ENCODE measurements around the gene ARV1. TPM values are rescaled to one million over a fixed set of nuclear protein-coding genes. Genes with fewer than 3 reads are reported as not detected.

ARV1 gene
- total RNA-seq, 1 experiment from 2014 or later = 25.9 TPM

GRCh38 chr1:230964896-230965295, 14.0 kb upstream of the ARV1 start:
- in situ Hi-C loops (cut with HindIII; ENCODE audit: low pct_unique_long_range_greater_than_20kb, low sequenced_read_pairs) = no loop called here
- BruUV-seq (replicated peaks) = no TSS peak
- CTCF ChIA-PET = no interaction called here
- intact Hi-C loops (cut with micrococcal nuclease; ENCODE audit: unreplicated experiment) = no loop called here
- Histone ChIP-seq H3K27me3 (ENCODE audit: control insufficient read depth, insufficient read depth, low read length) (no peaks in the 10 kb centered on the region), H3K27ac (ENCODE audit: low read length) (no peak overlapping the region), H3K4me3 (ENCODE audit: low read depth in 2 of 2, low read length in 2 of 2) (no peak overlapping the region), H3K4me1 (ENCODE audit: control insufficient read depth, insufficient read depth, low read length) (0 out of 2 replicates have a peak, but pooled peaks cover 4% of the 10 kb centered on the region), H3K9me3 (ENCODE audit: control insufficient read depth, insufficient read depth, low read depth, low read length) (no peaks in the 10 kb centered on the region), H3K36me3 (ENCODE audit: control insufficient read depth, insufficient read depth, low read length) (no peaks in the 10 kb centered on the region)
- TF ChIP-seq SIN3A (IDR thresholded peaks at IDR 0.05; ENCODE audit: borderline replicate concordance, insufficient read depth, low read depth, low read length) (no peak), REST (IDR thresholded peaks at IDR 0.05; ENCODE audit: insufficient read depth in 1 of 2, low read depth in 2 of 2, low read length in 1 of 2) (no peak), TCF7L2 (IDR thresholded peaks at IDR 0.05; ENCODE audit: low read depth, low read length) (no peak), CTCF (IDR thresholded peaks at IDR 0.05) (no peak), POLR2AphosphoS5 (IDR thresholded peaks at IDR 0.05; ENCODE audit: low read depth, low read length) (no peak)
- ATAC-seq (no peak), DNase-seq (ENCODE audit: low read depth, low spot score) (no peak)
- POLR2A ChIA-PET = no interaction called here

- no peak for ATAC-seq
- BruUV-seq (replicated peaks) = no TSS peak
- H3K36me3 ChIP-seq (ENCODE audit: control insufficient read depth, insufficient read depth, low read length) = no peaks in the 10 kb centered on the region
- no peak for DNase-seq (ENCODE audit: low read depth, low spot score)
- no peaks in the 10 kb centered on the region for H3K9me3 ChIP-seq (ENCODE audit: control insufficient read depth, insufficient read depth, low read depth, low read length)
- TF ChIP-seq CTCF (IDR thresholded peaks at IDR 0.05) (no peak), SIN3A (IDR thresholded peaks at IDR 0.05; ENCODE audit: borderline replicate concordance, insufficient read depth, low read depth, low read length) (no peak), TCF7L2 (IDR thresholded peaks at IDR 0.05; ENCODE audit: low read depth, low read length) (no peak), REST (IDR thresholded peaks at IDR 0.05; ENCODE audit: insufficient read depth in 1 of 2, low read depth in 2 of 2, low read length in 1 of 2) (no peak), POLR2AphosphoS5 (IDR thresholded peaks at IDR 0.05; ENCODE audit: low read depth, low read length) (no peak)
- in situ Hi-C loops (cut with HindIII; ENCODE audit: low pct_unique_long_range_greater_than_20kb, low sequenced_read_pairs) = no loop called here
- no peak overlapping the region for H3K27ac ChIP-seq (ENCODE audit: low read length)
- no peak overlapping the region for H3K4me3 ChIP-seq (ENCODE audit: low read depth in 2 of 2, low read length in 2 of 2)
- intact Hi-C loops (cut with micrococcal nuclease; ENCODE audit: unreplicated experiment) = no loop called here
- POLR2A ChIA-PET = no interaction called here
- no peaks in the 10 kb centered on the region for H3K27me3 ChIP-seq (ENCODE audit: control insufficient read depth, insufficient read depth, low read length)
- CTCF ChIA-PET = no interaction called here
- H3K4me1 ChIP-seq (ENCODE audit: control insufficient read depth, insufficient read depth, low read length) = 0 out of 2 replicates have a peak, but pooled peaks cover 4% of the 10 kb centered on the region
Measured at GRCh38 chr1:230965535-230965934, 13.4 kb upstream of the ARV1 start.

Data from Panc1 (cell line).